A204.1 (cell line): Measurements from ENCODE around the gene NAALAD2.
A peak's percentile ranks its signal among the peaks of the same experiment; 100 is the strongest.
"Not testable (repeated sequence)": the region's sequence is repeated elsewhere in the genome, so short reads cannot be mapped to it uniquely, and the experiment has no call there.

Source experiments
- FAIRE-seq: peaks from 2 replicates; lab custom pipeline; 2012; peaks lifted over from hg19 to GRCh38; lab: Jason Lieb, UNC

NAALAD2 gene

GRCh38 chr11:90134478-90135003 is at the start of gene NAALAD2:
Gene NAALAD2, plus strand, starts transcription at chr11:90134663. Its CDS starts 96 bp downstream, at chr11:90134759.
- no peak for FAIRE-seq

- FAIRE-seq, result not testable (repeated sequence)
These were observed 48.8 kb upstream of the NAALAD2 start, which contains the start of gene UBTFL1 for GRCh38 chr11:90085650-90086049. Gene UBTFL1, plus strand, starts transcription at chr11:90085950. Its CDS starts 0 bp downstream, at chr11:90085950.

- not testable (repeated sequence) for FAIRE-seq
These were observed 45.7 kb upstream of the NAALAD2 start for GRCh38 chr11:90088731-90089130.

- not testable (repeated sequence) for FAIRE-seq
These were observed 39.1 kb upstream of the NAALAD2 start for GRCh38 chr11:90095230-90095924.

GRCh38 chr11:90098261-90098660 is 36.2 kb upstream of the NAALAD2 start:
- not testable (repeated sequence) for FAIRE-seq

- FAIRE-seq, result no peak
These were observed 34.0 kb upstream of the NAALAD2 start for GRCh38 chr11:90100431-90100830.

- FAIRE-seq, result peak; percentile 92
These were observed 20.9 kb upstream of the NAALAD2 start for GRCh38 chr11:90113541-90113940.

GRCh38 chr11:90120191-90120590 is 14.3 kb upstream of the NAALAD2 start:
- no peak for FAIRE-seq

- no peak for FAIRE-seq
These were observed 10.1 kb upstream of the NAALAD2 start for GRCh38 chr11:90124371-90124770.

GRCh38 chr11:90124946-90125345 is 9.5 kb upstream of the NAALAD2 start:
- no peak for FAIRE-seq

- no peak for FAIRE-seq
These were observed 644 bp upstream of the NAALAD2 start for GRCh38 chr11:90133560-90134477.

- FAIRE-seq, result no peak
These were observed 553 bp downstream of the NAALAD2 start for GRCh38 chr11:90135016-90135415.

GRCh38 chr11:90148900-90149299 is 14.4 kb downstream of the NAALAD2 start:
- no peak for FAIRE-seq

GRCh38 chr11:90166982-90167573 is 32.6 kb downstream of the NAALAD2 start:
- not testable (repeated sequence) for FAIRE-seq

GRCh38 chr11:90167704-90168103 is 33.2 kb downstream of the NAALAD2 start:
- FAIRE-seq, result not testable (repeated sequence)

- FAIRE-seq, result no peak
These were observed 34.1 kb downstream of the NAALAD2 start for GRCh38 chr11:90168571-90168970.

GRCh38 chr11:90171359-90171758 is 36.9 kb downstream of the NAALAD2 start:
- FAIRE-seq, result no peak

GRCh38 chr11:90176069-90176468 is 41.6 kb downstream of the NAALAD2 start:
- no peak for FAIRE-seq

- no peak for FAIRE-seq
These were observed 44.3 kb downstream of the NAALAD2 start for GRCh38 chr11:90178751-90179150.

GRCh38 chr11:90179923-90180322 is 45.5 kb downstream of the NAALAD2 start:
- no peak for FAIRE-seq

GRCh38 chr11:90187839-90188238 is 53.4 kb downstream of the NAALAD2 start:
- no peak for FAIRE-seq

- FAIRE-seq, result no peak
These were observed 54.5 kb downstream of the NAALAD2 start for GRCh38 chr11:90189011-90189410.
